GM18873 (cell line): ENCODE measurements around the gene FAM83G.
"Not testable (repeated sequence)": the region's sequence is repeated elsewhere in the genome, so short reads cannot be mapped to it uniquely, and the experiment has no call there.

ENCODE experiments used
- ATAC-seq: cut with Tn5 transposase; IDR thresholded peaks from one replicate; pipeline ENCODE4 v1.9.1; 2021; ENCODE audit warnings: mild to moderate bottlenecking, moderate library complexity, moderate number of reproducible peaks; ENCODE audit not compliant: unreplicated experiment, low FRiP score

The FAM83G gene

GRCh38 chr17:19004421-19005136, at the start of gene FAM83G:
FAM83G (minus strand) TSS chr17:19004764; CDS start chr17:19004041, 723 bp downstream.
- ATAC-seq: no peak

- not testable (repeated sequence) for ATAC-seq
Observed at GRCh38 chr17:19048826-19049225, 44.3 kb upstream of the FAM83G start.

- not testable (repeated sequence) for ATAC-seq
Observed at GRCh38 chr17:19047510-19047909, 42.9 kb upstream of the FAM83G start.

GRCh38 chr17:19046782-19047375, 42.3 kb upstream of the FAM83G start, which contains the start of gene GRAP:
GRAP (minus strand) TSS chr17:19046957; CDS start chr17:19046926, 31 bp downstream.
- ATAC-seq: not testable (repeated sequence)

GRCh38 chr17:19044643-19045042, 40.1 kb upstream of the FAM83G start:
- ATAC-seq: not testable (repeated sequence)

GRCh38 chr17:19043032-19043431, 38.5 kb upstream of the FAM83G start:
- not testable (repeated sequence) for ATAC-seq

- ATAC-seq: not testable (repeated sequence)
Observed at GRCh38 chr17:19042369-19042768, 37.8 kb upstream of the FAM83G start.

- ATAC-seq: not testable (repeated sequence)
Observed at GRCh38 chr17:19041871-19042270, 37.3 kb upstream of the FAM83G start.

- not testable (repeated sequence) for ATAC-seq
Observed at GRCh38 chr17:19040350-19040749, 35.8 kb upstream of the FAM83G start.

- ATAC-seq: not testable (repeated sequence)
Observed at GRCh38 chr17:19038730-19039129, 34.2 kb upstream of the FAM83G start.

- ATAC-seq: not testable (repeated sequence)
Observed at GRCh38 chr17:19038007-19038406, 33.4 kb upstream of the FAM83G start.

GRCh38 chr17:19037547-19037946, 33.0 kb upstream of the FAM83G start:
- not testable (repeated sequence) for ATAC-seq

GRCh38 chr17:19036186-19036585, 31.6 kb upstream of the FAM83G start:
- ATAC-seq: not testable (repeated sequence)

GRCh38 chr17:19032377-19032988, 27.9 kb upstream of the FAM83G start:
- ATAC-seq: not testable (repeated sequence)

- ATAC-seq: not testable (repeated sequence)
Observed at GRCh38 chr17:19031729-19032128, 27.2 kb upstream of the FAM83G start.

- not testable (repeated sequence) for ATAC-seq
Observed at GRCh38 chr17:19030771-19031449, 26.3 kb upstream of the FAM83G start.

GRCh38 chr17:19029740-19030139, 25.2 kb upstream of the FAM83G start:
- not testable (repeated sequence) for ATAC-seq

GRCh38 chr17:19028671-19029070, 24.1 kb upstream of the FAM83G start:
- not testable (repeated sequence) for ATAC-seq

- ATAC-seq: no peak
Observed at GRCh38 chr17:19024101-19025078, 19.8 kb upstream of the FAM83G start.
